Skin of body (tissue), 2 donors: Measurements from ENCODE around the gene FOXN4. TPM values are rescaled to one million over a fixed set of nuclear protein-coding genes. Genes with fewer than 3 reads are reported as not detected.

Source experiments
- DNase-seq: peaks from one replicate; lab custom pipeline; 2025; lab: John Stamatoyannopoulos, UW
- total RNA-seq: library from RNA; depleted of rRNA; stranded (reverse); fragments of >200 nt; gene quantifications from one replicate; pipeline ENCODE4 v1.2.3, GENCODE V29; 2014

The FOXN4 gene
- total RNA-seq, 1 donor from 2014 or later, result 0.10 TPM

GRCh38 chr12:109258607-109259544 lies 50.2 kb downstream of the FOXN4 start:
- no peak for DNase-seq

GRCh38 chr12:109258201-109258600 lies 50.9 kb downstream of the FOXN4 start:
- no peak for DNase-seq

GRCh38 chr12:109256011-109256410 lies 53.1 kb downstream of the FOXN4 start:
- no peak for DNase-seq

GRCh38 chr12:109255377-109255776 lies 53.7 kb downstream of the FOXN4 start:
- no peak for DNase-seq

- no peak for DNase-seq
These were observed 55.1 kb downstream of the FOXN4 start for GRCh38 chr12:109253913-109254544.

GRCh38 chr12:109252799-109253198 lies 56.3 kb downstream of the FOXN4 start:
- DNase-seq, result no peak

GRCh38 chr12:109250523-109250922 lies 58.6 kb downstream of the FOXN4 start:
- DNase-seq, result no peak

- no peak for DNase-seq
These were observed 61.0 kb downstream of the FOXN4 start for GRCh38 chr12:109247831-109248654.

- no peak for DNase-seq
These were observed 62.9 kb downstream of the FOXN4 start for GRCh38 chr12:109246221-109246620.

GRCh38 chr12:109244073-109244472 lies 65.0 kb downstream of the FOXN4 start:
- peak; percentile 5 for DNase-seq

- DNase-seq, result no peak
These were observed 67.1 kb downstream of the FOXN4 start for GRCh38 chr12:109241936-109242335.

- DNase-seq, result no peak
These were observed 68.7 kb downstream of the FOXN4 start for GRCh38 chr12:109240365-109240764.

GRCh38 chr12:109239691-109240090 lies 69.4 kb downstream of the FOXN4 start:
- DNase-seq, result no peak

- no peak for DNase-seq
These were observed 69.9 kb downstream of the FOXN4 start for GRCh38 chr12:109239179-109239578.

- no peak for DNase-seq
These were observed 72.8 kb downstream of the FOXN4 start for GRCh38 chr12:109236257-109236656.

GRCh38 chr12:109234012-109234411 lies 75.1 kb downstream of the FOXN4 start:
- no peak for DNase-seq

GRCh38 chr12:109232731-109233130 lies 76.4 kb downstream of the FOXN4 start:
- no peak for DNase-seq

GRCh38 chr12:109230193-109230592 lies 78.9 kb downstream of the FOXN4 start:
- DNase-seq, result no peak

- no peak for DNase-seq
These were observed 80.4 kb downstream of the FOXN4 start for GRCh38 chr12:109228664-109229063.
